HCT116 (cell line): ENCODE measurements around the gene GALNT15. TPM values are rescaled to one million over a fixed set of nuclear protein-coding genes. Genes with fewer than 3 reads are reported as not detected.

Source experiments
- ATAC-seq: fragments of 200-7000 bp; cut with Tn5 transposase; 2 replicates; pipeline ENCODE4 v1.9.1; 2020; ENCODE audit warnings: mild to moderate bottlenecking, moderate library complexity
- BruUV-seq: library from RNA; stranded (reverse); fragments of 400-500 nt; replicated peaks from 2 replicates; lab custom pipeline; 2021; lab: Mats Ljungman, UMichigan
- CTCF ChIA-PET: fragments of 300-600 bp; sonication (Branson Sonifier 250); formaldehyde crosslinking; loops from one replicate; lab custom pipeline; 2021; ENCODE audit warnings: antibody characterized with exemption; lab: Charles Lee
- POLR2A ChIA-PET: fragments of 300-600, 350-600 bp; sonication (Branson Sonifier 250); formaldehyde crosslinking; loops from one replicate; lab custom pipeline; 2021; ENCODE audit warnings: antibody characterized with exemption; lab: Charles Lee
- RAD21 ChIA-PET, 2 experiments: fragments of 300-600 bp; sonication (Branson Sonifier 250); formaldehyde crosslinking; loops; one replicate each; lab custom pipeline; 2023; ENCODE audit warnings: low total read pairs in 2 of 2; ENCODE audit not compliant: uncharacterized antibody in 2 of 2, unreplicated experiment in 2 of 2, low non-redundant PET in 1 of 2; lab: Charles Lee
- DNase-seq: peaks from one replicate; pipeline ENCODE4 v3.0.0-alpha.2; 2010; ENCODE audit warnings: low read depth, low spot score
- H2AFZ ChIP-seq: fragments of 200-600 bp; shearing (Covaris generic), sonication (generic); 2 replicates; pipeline ENCODE4 v1.6.1; 2017; ENCODE audit warnings: low read depth, mixed run types, mixed read lengths, antibody characterized with exemption, low read length; ENCODE audit not compliant: poor library complexity, severe bottlenecking
- H3K27ac ChIP-seq: 2 replicates; pipeline ENCODE4 v1.5.1; 2012; ENCODE audit warnings: low read depth, low read length
- H3K27me3 ChIP-seq: fragments of 200-600 bp; sonication (generic); 2 replicates; pipeline ENCODE4 v1.6.1; 2016; ENCODE audit warnings: mixed run types, low read length, mixed read lengths; ENCODE audit not compliant: insufficient read depth
- H3K36me3 ChIP-seq, 2 experiments: fragments of 200-500 bp in 1 of 2; fragments of 200-600 bp in 1 of 2; sonication (Bioruptor generic) in 1 of 2; sonication (generic) in 1 of 2; 2 replicates each; pipeline versions ENCODE4 v1.5.1 to v1.6.1; 2014 to 2016; ENCODE audit warnings: low read length in 2 of 2, inconsistent platforms in 1 of 2, mixed read lengths in 1 of 2, mixed run types in 1 of 2; ENCODE audit not compliant: insufficient read depth in 2 of 2, control insufficient read depth in 1 of 2
- H3K4me1 ChIP-seq, 2 experiments: fragments of 200-600 bp in 1 of 2; sonication (generic) in 1 of 2; 2 replicates each; pipeline versions ENCODE4 v1.5.1 to v1.6.1; 2012 to 2017; ENCODE audit warnings: low read length in 2 of 2, inconsistent platforms in 1 of 2, mild to moderate bottlenecking in 1 of 2, mixed read lengths in 1 of 2, mixed run types in 1 of 2, moderate library complexity in 1 of 2; ENCODE audit not compliant: insufficient read depth in 2 of 2, control insufficient read depth in 1 of 2
- H3K4me2 ChIP-seq: fragments of 200-600 bp; sonication (generic); 2 replicates; pipeline ENCODE4 v1.6.1; 2017; ENCODE audit warnings: mixed run types, low read length, mixed read lengths
- H3K4me3 ChIP-seq, 2 experiments: fragments of 200-600 bp in 1 of 2; sonication (generic) in 1 of 2; replicated peaks in 1 of 2; 2 replicates each; pipeline ENCODE4 v1.5.1; 2011 to 2016; ENCODE audit warnings: low read length in 2 of 2, control low read depth in 1 of 2, low read depth in 1 of 2, mild to moderate bottlenecking in 1 of 2, mixed read lengths in 1 of 2, mixed run types in 1 of 2
- H3K79me2 ChIP-seq: fragments of 200-600 bp; sonication (generic); 2 replicates; pipeline ENCODE4 v1.6.1; 2017; ENCODE audit warnings: mild to moderate bottlenecking, mixed run types, low read length, moderate library complexity, mixed read lengths; ENCODE audit not compliant: insufficient read depth
- H3K9ac ChIP-seq: fragments of 200-600 bp; sonication (generic); 2 replicates; pipeline ENCODE4 v1.6.1; 2016; ENCODE audit warnings: low read length, mixed read lengths
- H3K9me2 ChIP-seq: fragments of 200-600 bp; sonication (generic), shearing (Covaris generic); 2 replicates; pipeline ENCODE4 v1.6.1; 2017; ENCODE audit warnings: mixed run types, mild to moderate bottlenecking, moderate library complexity; ENCODE audit not compliant: insufficient read depth
- H3K9me3 ChIP-seq, 2 experiments: fragments of 200-500 bp in 1 of 2; fragments of 200-600 bp in 1 of 2; sonication (Bioruptor generic) in 1 of 2; sonication (generic) in 1 of 2; 2 replicates each; pipeline ENCODE4 v1.6.1; 2014 to 2017; ENCODE audit warnings: low read length in 2 of 2, mixed read lengths in 2 of 2, inconsistent platforms in 1 of 2, low read depth in 1 of 2, mild to moderate bottlenecking in 1 of 2, mixed run types in 1 of 2, moderate library complexity in 1 of 2; ENCODE audit not compliant: control insufficient read depth in 1 of 2, insufficient read depth in 1 of 2
- H4K20me1 ChIP-seq: fragments of 200-600 bp; sonication (generic), shearing (Covaris generic); 2 replicates; pipeline ENCODE4 v1.6.1; 2017; ENCODE audit warnings: mixed run types, mild to moderate bottlenecking, moderate library complexity; ENCODE audit not compliant: insufficient read depth
- CEBPB ChIP-seq: IDR thresholded peaks from 2 replicates; pipeline ENCODE4 v1.6.1; 2012; ENCODE audit warnings: low read depth
- CTCF ChIP-seq, 3 experiments: fragments of 200-600 bp in 1 of 3; sonication (generic) in 1 of 3; IDR thresholded peaks in 2 of 3; conservative IDR thresholded peaks in 1 of 3; 2 replicates each; pipeline ENCODE4 v1.5.1; 2012 to 2017; ENCODE audit warnings: low read depth in 2 of 3, low read length in 2 of 3, antibody characterized with exemption in 1 of 3, borderline replicate concordance in 1 of 3, control low read depth in 1 of 3, mild to moderate bottlenecking in 1 of 3, mixed read lengths in 1 of 3, mixed run types in 1 of 3, moderate library complexity in 1 of 3; ENCODE audit not compliant: insufficient read depth in 1 of 3
- FOSL1 ChIP-seq: IDR thresholded peaks from 2 replicates; pipeline ENCODE4 v1.6.1; 2012; ENCODE audit warnings: low read depth
- JUND ChIP-seq: IDR thresholded peaks from 2 replicates; pipeline ENCODE4 v1.6.1; 2012
- POLR2A ChIP-seq: IDR thresholded peaks from 2 replicates; pipeline ENCODE4 v1.7.0; 2011; ENCODE audit warnings: borderline replicate concordance; ENCODE audit not compliant: insufficient read depth, insufficient read length; ENCODE audit errors: extremely low read depth
- POLR2AphosphoS5 ChIP-seq: IDR thresholded peaks from 2 replicates; pipeline ENCODE4 v1.6.1; 2011; ENCODE audit warnings: mild to moderate bottlenecking, low read depth, low read length, moderate library complexity
- SP1 ChIP-seq: IDR thresholded peaks from 2 replicates; pipeline ENCODE4 v1.6.1; 2012; ENCODE audit warnings: low read depth
- SRF ChIP-seq: IDR thresholded peaks from 2 replicates; pipeline ENCODE4 v1.6.1; 2012; ENCODE audit warnings: low read depth
- ZBTB33 ChIP-seq: IDR thresholded peaks from 2 replicates; pipeline ENCODE4 v1.6.1; 2011; ENCODE audit warnings: mild to moderate bottlenecking, low read length, moderate library complexity; ENCODE audit not compliant: insufficient replicate concordance; ENCODE audit errors: extremely low read depth
- ZFX ChIP-seq: fragments of 450-650 bp; IDR thresholded peaks from 2 replicates; pipeline ENCODE4 v1.6.1; 2017
- intact Hi-C: fragments of 100-400 bp; cut with micrococcal nuclease; formaldehyde crosslinking; loops from 2 replicates; pipeline ENCODE4 v1.10.0; 2022
- total RNA-seq: library from RNA; stranded (reverse); gene quantifications from one replicate; pipeline ENCODE4 v1.2.1, GENCODE V29; 2021; ENCODE audit not compliant: unreplicated experiment

Gene GALNT15
- total RNA-seq, 1 experiment from 2014 or later: 0.05 TPM

GRCh38 chr3:16130066-16130465 lies 44.4 kb upstream of the GALNT15 start:
- no peak overlapping the region for H3K27ac ChIP-seq
- no peaks in the 10 kb centered on the region for H3K4me1 ChIP-seq
- ChIA-PET CTCF (no interaction called here), RAD21 (no interaction called here), POLR2A (no interaction called here)
- no peak for DNase-seq
- intact Hi-C loops: no loop called here
- no peaks in the 10 kb centered on the region for H4K20me1 ChIP-seq
- no peaks in the 10 kb centered on the region for H3K36me3 ChIP-seq
- no peak overlapping the region for H3K9ac ChIP-seq
- TF ChIP-seq SRF: no peak
- no peak for TF ChIP-seq SP1
- no peak for TF ChIP-seq ZFX
- TF ChIP-seq FOSL1: no peak
- H2AFZ ChIP-seq: no peak overlapping the region
- no TSS peak for BruUV-seq
- H3K27me3 ChIP-seq: no peaks in the 10 kb centered on the region
- H3K9me2 ChIP-seq: no peaks in the 10 kb centered on the region
- no peak overlapping the region for H3K4me2 ChIP-seq
- H3K79me2 ChIP-seq: no peaks in the 10 kb centered on the region
- no peak for ATAC-seq
- no peak overlapping the region for H3K4me3 ChIP-seq
- no peaks in the 10 kb centered on the region for H3K9me3 ChIP-seq

- no peak for ATAC-seq
Observed at GRCh38 chr3:16132190-16132589, 42.3 kb upstream of the GALNT15 start.

More at GRCh38 chr3:16132190-16132589, 42.3 kb upstream of the GALNT15 start:
- POLR2A ChIA-PET: no interaction called here
- Histone ChIP-seq H3K9me3 (no peaks in the 10 kb centered on the region), H4K20me1 (no peaks in the 10 kb centered on the region), H2AFZ (no peak overlapping the region)
- CTCF ChIA-PET: no interaction called here
- TF ChIP-seq CTCF (IDR thresholded peaks at IDR 0.05 in 2 of 3, conservative IDR thresholded peaks at IDR 0.05 in 1 of 3; ENCODE audit: borderline replicate concordance in 1 of 3, insufficient read depth in 1 of 3, low read depth in 2 of 3, low read length in 2 of 3) (no peak), POLR2AphosphoS5 (no peak), ZBTB33 (no peak), POLR2A (no peak), JUND (no peak), CEBPB (no peak)
- TF ChIP-seq, all 23 proteins: peak for 0
- no peaks in the 10 kb centered on the region for H3K36me3 ChIP-seq
- H3K4me1 ChIP-seq: no peaks in the 10 kb centered on the region
- intact Hi-C loops: no loop called here
- H3K27me3 ChIP-seq: no peaks in the 10 kb centered on the region
- H3K4me2 ChIP-seq: no peak overlapping the region
- RAD21 ChIA-PET: no interaction called here
- H3K27ac ChIP-seq: no peak overlapping the region
- no peak overlapping the region for H3K4me3 ChIP-seq
- DNase-seq: no peak
- no peaks in the 10 kb centered on the region for H3K79me2 ChIP-seq
- no TSS peak for BruUV-seq
- no peak overlapping the region for H3K9ac ChIP-seq
- no peaks in the 10 kb centered on the region for H3K9me2 ChIP-seq
